Epithelial cell of esophagus (primary cell): ENCODE results near the gene OSBPL10.

Experiments
- DNase-seq: peaks from one replicate; pipeline ENCODE4 v3.0.0; 2010; ENCODE audit warnings: low read depth
- H3K4me3 ChIP-seq: 2 replicates; pipeline ENCODE4 v1.5.1; 2011; ENCODE audit warnings: mild to moderate bottlenecking, low read length, control low read depth
- TF ChIP-seq, protein P1 (sequence below): IDR thresholded peaks from 2 replicates; pipeline ENCODE4 v1.5.1; 2011; ENCODE audit warnings: low read depth, mild to moderate bottlenecking, low read length, control low read depth, inconsistent platforms; ENCODE audit not compliant: insufficient read depth; ENCODE audit errors: missing control alignments

OSBPL10 gene

GRCh38 chr3:31622636-31623288 lies 358.3 kb downstream of the OSBPL10 start:
- no peak for DNase-seq
- H3K4me3 ChIP-seq, result no peak overlapping the region
- TF ChIP-seq, protein P1, sequence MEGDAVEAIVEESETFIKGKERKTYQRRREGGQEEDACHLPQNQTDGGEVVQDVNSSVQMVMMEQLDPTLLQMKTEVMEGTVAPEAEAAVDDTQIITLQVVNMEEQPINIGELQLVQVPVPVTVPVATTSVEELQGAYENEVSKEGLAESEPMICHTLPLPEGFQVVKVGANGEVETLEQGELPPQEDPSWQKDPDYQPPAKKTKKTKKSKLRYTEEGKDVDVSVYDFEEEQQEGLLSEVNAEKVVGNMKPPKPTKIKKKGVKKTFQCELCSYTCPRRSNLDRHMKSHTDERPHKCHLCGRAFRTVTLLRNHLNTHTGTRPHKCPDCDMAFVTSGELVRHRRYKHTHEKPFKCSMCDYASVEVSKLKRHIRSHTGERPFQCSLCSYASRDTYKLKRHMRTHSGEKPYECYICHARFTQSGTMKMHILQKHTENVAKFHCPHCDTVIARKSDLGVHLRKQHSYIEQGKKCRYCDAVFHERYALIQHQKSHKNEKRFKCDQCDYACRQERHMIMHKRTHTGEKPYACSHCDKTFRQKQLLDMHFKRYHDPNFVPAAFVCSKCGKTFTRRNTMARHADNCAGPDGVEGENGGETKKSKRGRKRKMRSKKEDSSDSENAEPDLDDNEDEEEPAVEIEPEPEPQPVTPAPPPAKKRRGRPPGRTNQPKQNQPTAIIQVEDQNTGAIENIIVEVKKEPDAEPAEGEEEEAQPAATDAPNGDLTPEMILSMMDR, result no peak

- H3K4me3 ChIP-seq, result no peak overlapping the region
- no peak for DNase-seq
- TF ChIP-seq, protein P1, result no peak
These were observed 359.7 kb downstream of the OSBPL10 start for GRCh38 chr3:31621314-31621713.

DNA sequence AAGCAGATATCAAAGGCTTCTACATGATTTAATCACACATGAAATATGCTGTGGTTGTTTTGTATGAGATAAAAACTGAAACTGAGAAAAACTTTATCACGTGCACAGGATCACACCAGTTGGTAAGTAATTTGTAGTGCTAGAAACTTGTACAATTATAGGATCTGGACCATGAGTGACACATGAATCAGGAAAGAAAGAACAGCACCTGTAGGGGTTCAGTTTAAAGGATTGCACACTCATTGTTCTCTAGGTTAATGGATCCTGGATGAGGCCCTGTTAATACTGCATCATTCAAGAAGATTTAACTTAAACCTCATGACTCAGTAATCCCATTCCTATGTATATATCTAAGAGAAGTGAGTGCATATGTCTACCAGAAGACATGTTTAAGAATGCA lies 360.4 kb downstream of the OSBPL10 start:
- peak; percentile 5 for DNase-seq
- TF ChIP-seq, protein P1, result no peak
- H3K4me3 ChIP-seq, result no peak overlapping the region

- no peak for DNase-seq
- TF ChIP-seq, protein P1, result no peak
- H3K4me3 ChIP-seq, result no peak overlapping the region
These were observed 364.4 kb downstream of the OSBPL10 start for GRCh38 chr3:31616711-31617110.

GRCh38 chr3:31615071-31615875 lies 365.8 kb downstream of the OSBPL10 start:
- peak; percentile 28 for DNase-seq
- no peak overlapping the region for H3K4me3 ChIP-seq
- TF ChIP-seq, protein P1, result no peak

DNA sequence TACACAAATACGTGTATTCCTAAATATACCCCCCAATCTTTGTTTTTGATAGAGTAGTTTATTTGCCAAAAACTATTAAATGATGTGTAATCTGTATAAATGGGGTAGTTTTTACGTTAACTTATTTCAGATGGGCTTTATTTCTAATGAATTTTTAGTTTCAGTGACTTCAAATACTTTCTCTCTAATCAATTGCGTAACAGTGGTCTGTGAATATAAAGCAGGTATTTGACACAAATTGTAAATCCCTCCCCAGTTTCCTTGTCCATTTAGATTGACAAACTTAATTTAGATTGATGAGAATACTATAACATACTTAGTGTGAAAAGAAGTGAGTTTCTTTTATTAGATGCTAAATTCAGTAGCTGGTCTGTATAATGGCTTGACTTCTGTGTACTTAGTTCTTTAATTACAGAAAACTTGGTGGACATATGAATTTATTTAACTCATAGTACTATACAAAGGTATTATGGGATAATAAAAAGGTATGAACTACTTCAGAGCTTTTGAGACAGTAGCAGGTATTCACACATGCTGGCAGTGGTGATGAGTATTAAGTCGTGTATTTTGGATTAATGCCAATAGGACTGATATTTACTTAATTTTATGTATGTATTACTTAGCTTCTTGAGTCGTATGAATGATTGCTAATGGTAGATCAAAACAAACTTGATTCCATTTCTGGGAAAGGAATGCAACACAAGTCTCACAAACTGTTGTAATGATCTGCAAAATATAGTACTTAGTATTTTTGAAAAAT lies 366.7 kb downstream of the OSBPL10 start:
- TF ChIP-seq, protein P1, result no peak
- DNase-seq, result peak; percentile 66
- H3K4me3 ChIP-seq, result no peak overlapping the region
